ENCODE measurements around the gene C18orf32. TPM values are rescaled to one million over a fixed set of nuclear protein-coding genes. Genes with fewer than 3 reads are reported as not detected.

The C18orf32 gene
- total and polyA plus RNA-seq, 2 of the 8 experiments (the other 6 are each of a cell fraction or from before 2014, with no cell fraction given) = 17.3 to 20.1 TPM

- Histone ChIP-seq H3K56ac (replicated peaks; ENCODE audit: insufficient read length, low read depth, low read length) (no peak overlapping the region), H3K18ac (ENCODE audit: extremely low read depth, low read length) (peak overlapping the region; percentile 93; the same call in 1 of the 2 replicates), H3K4ac (replicated peaks; ENCODE audit: insufficient read length, low read depth, low read length) (no peak overlapping the region), H2BK5ac (ENCODE audit: low read depth, low read length) (0 out of 2 replicates have a peak overlapping the region, but pooled peaks have one; percentile 66), H4K20me1 (replicated peaks in 1 of 2; ENCODE audit: control insufficient read depth in 1 of 2, insufficient read depth in 2 of 2, low read length in 2 of 2) (no peaks in the 10 kb centered on the region), H3K36me3 (ENCODE audit: control insufficient read depth in 2 of 4, insufficient read depth in 4 of 4, low read length in 3 of 4) (no peaks in the 10 kb centered on the region), H3K27ac (ENCODE audit: low read depth, low read length) (no peak overlapping the region), H3K4me1 (replicated peaks in 1 of 4; ENCODE audit: control insufficient read depth in 3 of 4, insufficient read depth in 4 of 4, low read length in 3 of 4) (peaks cover 5 to 20% (median 15%) of the 10 kb centered on the region in 4 experiments; a peak in 6 of 7 replicates), H3K79me1 (ENCODE audit: low read depth, low read length) (no peaks in the 10 kb centered on the region), H3K9me3 (ENCODE audit: insufficient read depth in 2 of 2, low read depth in 1 of 2, low read length in 1 of 2) (no peaks in the 10 kb centered on the region), H3K23ac (ENCODE audit: insufficient read length) (no peak overlapping the region), H2AFZ (ENCODE audit: low read length) (no peak overlapping the region), H4K5ac (ENCODE audit: insufficient read length, low read depth, low read length) (no peak overlapping the region), H3K23me2 (ENCODE audit: low read depth, low read length) (no peaks in the 10 kb centered on the region), H2AK5ac (ENCODE audit: low read depth, low read length) (no peak overlapping the region), H3K4me2 (ENCODE audit: insufficient read depth in 1 of 2, low read depth in 2 of 2, low read length in 2 of 2) (peak overlapping the region in 1 of 2 experiments; percentile 35; a peak in 1 of 4 replicates), H3K9ac (replicated peaks in 1 of 4; ENCODE audit: extremely low read depth in 1 of 4, low read depth in 3 of 4, low read length in 3 of 4) (no peak overlapping the region), H3K79me2 (ENCODE audit: control insufficient read depth in 1 of 2, insufficient read depth in 2 of 2, low read length in 2 of 2) (no peaks in the 10 kb centered on the region), H4K91ac (replicated peaks; ENCODE audit: insufficient read length, low read length) (no peak overlapping the region), H2BK120ac (replicated peaks; ENCODE audit: low read depth, low read length) (no peak overlapping the region), H2BK20ac (ENCODE audit: low read length) (peak overlapping the region; percentile 34; the same call in 1 of the 2 replicates), H2BK12ac (ENCODE audit: low read depth, low read length) (0 out of 2 replicates have a peak overlapping the region, but pooled peaks have one; percentile 69), H3K14ac (ENCODE audit: insufficient read length) (no peak overlapping the region), H3K27me3 (replicated peaks in 1 of 4; ENCODE audit: control insufficient read depth in 3 of 4, extremely low read depth in 1 of 4, insufficient read depth in 3 of 4, low read length in 3 of 4) (no peaks in the 10 kb centered on the region), H2BK15ac (ENCODE audit: low read length) (no peak overlapping the region), H4K8ac (ENCODE audit: extremely low read depth, insufficient read depth, low read length) (no peak overlapping the region), H3K4me3 (ENCODE audit: extremely low read depth in 1 of 4, insufficient read depth in 2 of 4, low read depth in 3 of 4, low read length in 4 of 4) (no peak overlapping the region)
- WGBS, 2 experiments (ENCODE audit: extremely low coverage in 1 of 2, insufficient coverage in 1 of 2, insufficient read length in 1 of 2, insufficient replicate concordance in 2 of 2, low coverage in 1 of 2, low lambda C conversion rate in 2 of 2, missing lambda C conversion rate in 1 of 2) = 92% methylated on average over 2 of the region's 2 CpGs; no CpG with 5 or more reads in 1 of the 2 experiments
- DNase-seq (ENCODE audit: low read depth in 1 of 2, low spot score in 2 of 2) (no peak), FAIRE-seq (peak; percentile 7)
- ChIA-PET POLR2A (ENCODE audit: partially characterized antibody) (interaction anchor here (0.8 kb wide), 1 partner anchor 34 kb away, joined by 3 read pairs; the partner anchor contains the start of gene C18orf32), CTCF (ENCODE audit: partially characterized antibody) (interaction anchor here (0.9 kb wide), 1 partner anchor 19 kb away, joined by 6 read pairs; no protein-coding TSS in a partner anchor)
- TF ChIP-seq SIX5 (IDR thresholded peaks at IDR 0.05; ENCODE audit: low read depth, low read length) = 0 out of 2 replicates have a peak, but pooled peaks have one; percentile 21
- TF ChIP-seq CHD2 (IDR thresholded peaks at IDR 0.05; ENCODE audit: low read length) = no peak
These were observed 33.7 kb upstream of the C18orf32 start for GRCh38 chr18:49520661-49521145.
